ENCODE data around the gene EML6.

- TF ChIP-seq CTCF (IDR thresholded peaks at IDR 0.05 in 4 of 5, conservative IDR thresholded peaks at IDR 0.05 in 1 of 5) (no peak), POLR2A (IDR thresholded peaks at IDR 0.05) (no peak)
These were observed 227.3 kb downstream of the EML6 start for GRCh38 chr2:54950811-54951210.

Data from gastrocnemius medialis (tissue), 4 donors.